ENCODE measurements around the gene SUSD1. TPM values are rescaled to one million over a fixed set of nuclear protein-coding genes. Genes with fewer than 3 reads are reported as not detected.
A peak's percentile ranks its signal among the peaks of the same experiment; 100 is the strongest.

SUSD1 gene
- total RNA-seq, 1 experiment from 2014 or later: 5.5 TPM

DNA sequence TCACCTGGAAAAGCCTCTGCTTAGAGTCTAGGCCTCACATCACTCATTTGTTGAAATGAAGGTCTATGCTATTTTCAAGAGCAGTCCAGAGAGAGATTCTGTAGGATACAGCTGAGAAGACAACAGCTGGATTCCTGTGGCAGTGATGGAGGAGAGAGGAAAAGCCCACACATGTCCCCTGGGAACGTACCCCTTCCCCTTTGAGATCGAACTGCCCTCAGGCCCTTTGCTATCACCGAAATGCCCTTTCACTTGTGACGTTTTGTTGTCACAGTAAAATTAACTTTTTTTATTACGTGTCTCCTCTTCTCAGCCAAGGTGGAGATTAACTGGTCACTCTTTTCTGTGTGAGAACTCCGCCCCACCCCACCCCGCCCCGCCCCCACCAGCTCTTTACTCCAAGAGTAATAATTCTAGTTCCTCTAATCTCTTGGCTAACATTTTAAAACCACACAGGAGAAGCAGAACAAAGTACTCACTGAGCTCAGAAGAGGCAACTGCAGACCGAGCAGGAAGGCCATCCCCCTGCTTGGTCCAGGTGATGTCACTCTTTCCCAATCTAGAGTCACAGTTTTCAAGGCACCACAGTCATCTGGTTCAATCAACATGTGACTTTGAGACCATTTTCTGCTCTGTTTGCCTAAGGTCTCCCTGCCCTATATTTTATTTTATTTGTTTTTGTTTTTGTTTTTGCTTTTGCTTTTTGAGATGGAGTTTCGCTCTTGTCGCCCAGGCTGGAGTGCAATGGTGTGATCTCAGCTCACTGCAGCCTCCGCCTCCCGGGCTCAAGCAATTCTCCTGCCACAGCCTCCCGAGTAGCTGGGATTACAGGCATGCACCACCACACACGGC is 105.6 kb downstream of the SUSD1 start:
- peak; percentile 49 for DNase-seq (ENCODE audit: low read depth)

DNA sequence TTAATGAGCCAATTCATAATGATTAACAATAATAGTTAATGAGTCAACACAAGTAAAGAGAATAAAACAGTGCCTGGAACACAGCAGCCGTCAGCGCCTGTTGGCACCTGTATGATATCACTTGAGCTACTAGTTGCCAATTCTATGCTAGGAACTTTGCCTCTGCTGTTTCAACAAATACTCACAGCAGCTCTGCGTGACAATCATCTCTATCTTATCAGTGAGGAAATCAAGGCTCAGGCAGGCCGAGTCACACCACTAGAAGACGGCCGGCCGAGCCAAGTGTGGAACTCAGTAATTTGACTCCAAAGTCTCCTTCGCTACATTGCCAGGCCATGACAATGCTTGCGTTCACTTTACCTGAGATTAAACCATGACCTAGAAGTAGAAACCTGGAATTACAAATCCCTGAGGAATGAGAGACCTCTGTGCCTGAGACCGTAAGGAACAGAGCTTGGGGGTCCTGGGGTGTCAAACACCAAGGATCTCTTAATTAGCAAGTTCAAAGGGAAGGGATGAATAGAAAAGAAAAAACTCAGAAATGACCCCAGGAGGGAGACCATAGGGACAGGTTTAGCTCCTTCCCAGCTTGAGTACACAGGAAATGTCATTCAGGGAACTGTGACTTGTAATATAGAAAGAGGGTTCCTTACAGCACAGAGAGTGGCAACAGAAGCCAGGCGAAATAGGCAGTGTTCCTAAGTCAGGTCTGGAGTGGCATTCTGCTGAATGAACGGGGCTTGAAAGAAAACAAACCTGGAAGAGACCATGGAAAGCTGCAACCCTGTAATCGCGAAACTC is 109.1 kb downstream of the SUSD1 start:
- DNase-seq (ENCODE audit: low read depth): no peak

DNA sequence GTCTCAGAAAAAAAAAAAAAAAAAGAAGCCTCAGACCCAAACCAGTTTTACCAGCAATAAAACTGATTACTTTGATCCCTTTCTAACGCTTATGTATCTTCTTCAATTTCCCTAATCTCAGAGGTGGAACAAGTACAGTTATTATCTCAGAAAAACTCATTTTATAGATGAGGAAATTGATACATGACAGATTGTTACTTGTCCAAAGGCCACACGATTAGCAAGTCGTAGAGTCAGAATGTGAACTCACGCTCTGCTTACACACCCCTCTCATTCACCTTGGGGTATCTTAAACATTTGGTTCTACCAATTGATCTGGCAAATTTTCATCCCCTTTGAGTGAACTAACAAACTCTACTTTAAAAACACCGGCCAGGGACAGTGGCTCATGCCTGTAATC is 110.2 kb downstream of the SUSD1 start:
- no peak for DNase-seq (ENCODE audit: low read depth)

DNA sequence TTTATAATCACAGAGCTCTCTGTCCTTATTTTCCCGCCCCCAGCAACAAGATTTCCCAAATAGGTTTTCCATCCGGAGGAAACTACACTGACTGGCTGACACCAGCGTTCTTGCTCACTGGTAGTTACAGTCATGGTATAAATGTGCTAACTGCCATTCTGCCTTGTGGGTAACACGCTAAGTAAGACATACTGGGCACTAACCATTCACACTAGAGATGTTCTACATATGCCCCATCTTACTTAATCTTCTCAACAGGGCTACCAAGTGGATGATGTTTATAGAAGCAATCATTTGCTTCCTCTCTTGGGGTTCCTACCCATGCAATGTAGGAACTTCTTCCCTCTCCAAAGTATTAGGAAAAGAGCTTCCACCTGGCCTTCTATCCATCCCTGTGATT is 111.5 kb downstream of the SUSD1 start:
- DNase-seq (ENCODE audit: low read depth): no peak

DNA sequence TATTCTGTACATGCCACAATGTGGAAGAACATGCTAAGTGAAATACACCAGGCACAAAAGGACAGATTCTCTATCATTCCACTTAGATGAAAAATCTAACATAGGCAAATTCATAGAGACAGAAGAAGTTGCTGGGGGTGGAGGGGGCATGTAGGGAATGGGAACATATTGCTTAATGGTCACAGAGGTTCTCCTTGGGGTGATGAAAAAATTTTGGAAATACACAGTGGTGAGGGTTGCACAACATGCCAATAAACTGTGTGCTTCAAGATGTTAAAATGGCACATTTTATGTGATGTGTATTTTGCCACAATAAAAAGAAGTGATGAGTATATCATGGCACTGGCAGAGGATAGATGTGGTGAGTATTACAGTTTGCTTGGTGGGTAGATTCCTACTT is 111.9 kb downstream of the SUSD1 start:
- peak; percentile 40 for DNase-seq (ENCODE audit: low read depth)

DNA sequence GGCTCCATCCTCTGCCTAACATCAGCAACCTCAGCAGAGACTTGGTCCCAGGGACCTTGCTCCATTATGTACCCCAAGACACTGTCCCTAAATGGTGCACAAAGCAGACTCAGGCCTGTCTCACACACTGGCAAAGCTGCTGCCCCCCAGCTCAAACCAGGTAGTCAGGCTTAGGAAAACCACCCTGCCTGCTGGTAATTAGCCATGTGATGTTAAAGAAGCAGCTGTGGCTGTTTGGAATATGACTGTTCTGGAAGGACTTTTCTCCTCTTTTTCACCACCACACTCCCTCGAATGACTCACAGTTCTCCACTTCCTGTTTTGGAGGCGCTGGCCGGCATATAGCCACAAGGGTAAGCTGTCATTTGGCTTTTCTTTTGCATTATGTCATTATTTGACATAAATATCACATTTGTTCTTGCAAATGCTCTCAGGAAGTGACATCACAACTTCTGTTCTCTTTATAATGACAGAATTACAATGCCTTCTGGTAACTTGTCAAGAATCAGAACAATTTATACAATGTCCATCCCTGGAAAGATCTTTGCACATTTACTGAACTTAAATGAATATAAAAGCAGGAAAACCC is 113.9 kb downstream of the SUSD1 start:
- DNase-seq (ENCODE audit: low read depth): peak; percentile 99

DNA sequence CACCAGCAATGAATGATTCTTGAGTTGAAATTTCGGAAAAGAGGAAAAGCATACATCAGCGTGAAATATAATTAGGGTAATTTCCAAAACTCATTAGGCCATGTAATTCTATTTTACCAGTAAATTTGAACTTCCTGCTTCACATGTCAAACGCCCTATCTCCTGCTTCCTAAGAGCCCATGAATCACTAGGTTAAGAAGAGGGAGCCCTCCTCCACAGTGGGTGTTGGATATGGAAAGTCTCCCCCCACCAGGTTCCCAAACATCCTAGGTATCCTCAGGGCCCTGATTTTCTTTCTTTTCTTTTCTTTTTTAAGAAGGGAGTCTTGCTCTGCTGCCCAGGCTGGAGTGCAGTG is 115.2 kb downstream of the SUSD1 start:
- DNase-seq (ENCODE audit: low read depth): no peak

DNA sequence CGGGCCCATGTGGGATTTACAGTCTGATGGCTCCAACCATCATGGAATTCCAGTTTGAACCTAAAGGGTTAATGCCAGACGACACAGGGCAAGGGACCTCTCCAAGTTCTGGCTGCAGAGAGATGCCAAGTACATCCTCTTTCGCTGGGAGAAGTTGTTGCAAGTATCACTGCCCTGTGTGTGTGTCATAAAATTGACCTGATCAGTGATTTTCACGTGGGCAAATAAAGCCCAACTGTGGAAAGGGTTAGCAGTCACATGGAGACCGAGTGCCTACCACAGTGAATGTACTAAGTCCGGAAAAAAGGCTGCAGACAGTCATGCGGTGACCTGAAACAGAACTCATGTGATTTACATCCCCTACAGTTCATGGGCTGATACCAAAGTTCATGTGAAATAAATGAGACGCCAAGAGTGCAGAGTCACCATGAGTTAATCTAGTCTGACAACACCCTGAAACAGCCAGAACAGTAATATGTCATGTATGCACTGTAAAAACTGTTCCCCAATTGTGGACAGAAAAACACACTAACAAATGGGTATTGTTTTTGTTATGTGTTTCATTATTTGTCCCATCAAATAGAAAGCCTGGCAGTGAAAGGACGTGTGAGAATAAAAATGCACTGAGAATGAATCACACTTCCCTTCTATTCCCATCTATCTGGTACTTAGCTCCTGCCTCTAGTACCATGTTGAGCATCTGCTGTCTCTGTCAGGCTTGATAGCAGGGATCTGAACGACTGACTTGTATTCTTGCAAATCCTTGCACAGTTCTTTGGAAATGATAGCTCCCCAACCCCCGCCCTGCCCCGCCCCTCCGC is 115.7 kb downstream of the SUSD1 start:
- DNase-seq (ENCODE audit: low read depth): peak; percentile 97

DNA sequence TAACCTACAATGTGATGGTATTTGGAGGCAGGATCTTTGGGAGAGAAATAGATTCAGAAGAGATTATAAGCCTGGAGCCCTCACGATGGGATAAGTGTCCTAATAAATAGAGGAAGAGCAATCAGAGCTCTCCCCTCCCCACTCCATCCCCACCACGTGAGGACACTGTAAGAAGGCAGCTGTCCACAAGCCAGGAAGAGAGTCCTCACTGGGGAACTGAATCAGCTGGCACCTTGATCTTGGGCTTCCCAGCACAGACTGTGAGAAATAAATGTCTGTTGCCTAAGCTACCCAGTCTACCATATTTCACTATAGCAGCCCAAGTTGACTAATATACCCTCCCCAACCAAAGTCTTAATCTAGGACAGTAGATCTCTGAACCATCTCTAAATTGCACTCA is 118.1 kb downstream of the SUSD1 start:
- peak; percentile 64 for DNase-seq (ENCODE audit: low read depth)

DNA sequence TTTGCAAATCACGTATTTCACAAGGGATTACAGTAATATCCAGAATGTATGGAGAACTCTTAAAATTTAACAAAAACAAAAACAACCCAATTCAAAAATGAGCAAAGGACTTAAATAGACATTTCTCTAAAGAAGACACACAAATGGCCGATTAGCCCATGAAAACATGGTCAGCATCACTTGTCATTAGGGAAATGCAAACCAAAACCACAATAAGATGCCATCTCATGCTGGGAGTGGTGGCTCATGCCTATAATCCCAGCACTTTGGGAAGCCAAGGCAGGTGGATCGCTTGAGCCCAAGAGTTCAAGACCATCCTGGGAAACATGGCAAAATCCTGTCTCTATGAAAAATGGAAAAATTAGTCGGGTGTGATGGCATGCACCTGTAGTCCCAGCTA is 120.2 kb downstream of the SUSD1 start:
- no peak for DNase-seq (ENCODE audit: low read depth)

DNA sequence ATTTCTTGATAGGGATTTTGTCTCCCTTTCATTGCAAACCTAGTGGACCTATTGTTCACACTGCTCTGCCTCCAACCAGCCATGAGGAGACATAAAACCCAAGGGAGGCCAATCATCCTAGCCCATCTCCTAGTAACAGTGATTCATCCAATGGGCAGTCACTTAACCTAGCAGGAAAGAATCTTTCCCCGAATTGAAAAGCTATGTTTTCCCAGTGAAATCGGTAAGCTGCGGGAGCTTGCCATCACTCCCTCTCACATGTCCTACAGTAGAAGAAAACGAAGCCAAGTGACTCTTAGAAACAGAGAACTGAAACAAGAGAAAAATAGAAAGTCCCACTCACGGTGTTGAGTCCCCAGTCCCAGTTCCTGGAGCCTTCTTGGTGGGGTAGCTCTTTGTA is 123.3 kb downstream of the SUSD1 start:
- peak; percentile 80 for DNase-seq (ENCODE audit: low read depth)

DNA sequence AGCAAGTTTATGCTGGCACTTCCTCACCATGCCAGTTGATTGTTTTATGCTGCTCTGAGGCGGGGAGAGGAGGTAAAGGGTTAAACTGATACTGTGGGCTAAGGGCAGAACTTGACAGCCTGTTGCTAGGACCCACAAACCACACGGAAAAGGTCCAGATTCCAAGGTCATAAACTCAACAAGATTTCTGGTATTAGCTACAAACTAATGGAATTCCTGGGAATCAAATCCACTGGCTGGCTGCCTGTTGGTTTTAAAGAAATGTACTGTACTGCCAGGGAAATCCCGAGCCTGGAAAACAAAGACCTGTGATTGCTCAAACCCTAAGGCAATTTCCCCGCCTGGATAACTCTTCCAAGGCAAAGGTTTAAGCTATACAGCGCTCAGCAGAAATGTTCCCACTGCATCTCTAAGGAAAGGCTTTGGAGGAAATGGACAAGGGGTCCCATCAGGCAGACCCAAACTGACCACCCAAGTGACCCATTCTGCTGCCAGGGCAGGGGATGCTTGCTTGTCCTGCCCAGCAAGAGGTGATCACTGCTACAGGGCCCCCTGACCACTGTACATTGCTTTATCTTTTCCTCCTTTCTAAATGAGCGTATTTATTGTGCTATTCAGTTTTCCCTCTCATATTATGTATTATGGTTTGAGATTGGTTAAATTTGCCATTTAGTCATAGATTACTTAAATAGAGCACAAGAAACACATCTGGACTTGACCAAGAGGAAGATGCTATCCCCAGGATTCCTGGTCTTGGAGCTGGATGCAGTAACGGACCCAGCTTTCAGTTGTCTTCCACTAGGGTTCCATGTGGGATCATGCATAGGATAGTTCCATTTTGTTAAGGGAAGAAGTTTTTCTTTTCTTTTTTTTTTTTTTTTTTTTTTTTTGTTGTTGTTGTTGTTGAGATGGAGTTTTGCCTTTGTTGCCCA is 124.3 kb downstream of the SUSD1 start:
- peak; percentile 98 for DNase-seq (ENCODE audit: low read depth)

DNA sequence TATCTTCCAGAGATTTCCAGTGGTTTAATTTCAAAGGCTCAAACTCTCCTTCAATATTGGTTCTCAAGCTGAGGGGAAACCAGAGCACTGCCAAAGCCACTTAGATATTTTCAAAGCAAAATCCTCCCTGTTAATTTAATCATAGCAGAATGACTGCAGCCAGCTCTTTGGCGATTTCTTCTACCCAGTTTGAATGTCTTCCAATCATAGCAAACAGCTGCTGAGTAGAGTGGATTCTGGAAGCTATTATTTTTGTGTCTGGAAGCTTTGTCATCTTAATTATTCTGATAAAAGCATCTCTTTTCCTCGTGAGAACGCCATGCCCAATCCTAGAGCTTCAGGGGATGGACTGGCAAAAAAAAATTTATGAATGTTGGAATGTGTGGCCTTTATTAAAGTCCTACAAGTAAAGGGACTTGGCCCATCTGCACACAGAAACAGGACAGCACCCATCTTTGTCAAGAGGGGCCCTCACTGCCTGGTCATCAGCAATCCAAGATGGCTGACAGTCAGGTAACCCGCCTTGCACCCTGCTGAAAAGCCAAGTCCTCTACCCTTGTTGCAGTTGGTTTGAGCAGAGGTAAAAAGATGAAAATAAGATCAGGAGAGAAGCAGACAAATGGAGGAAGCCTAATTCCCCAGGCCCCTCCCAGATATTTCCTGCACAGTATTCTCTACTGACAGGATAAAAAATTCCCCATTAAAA is 125.1 kb downstream of the SUSD1 start:
- DNase-seq (ENCODE audit: low read depth): peak; percentile 64

DNA sequence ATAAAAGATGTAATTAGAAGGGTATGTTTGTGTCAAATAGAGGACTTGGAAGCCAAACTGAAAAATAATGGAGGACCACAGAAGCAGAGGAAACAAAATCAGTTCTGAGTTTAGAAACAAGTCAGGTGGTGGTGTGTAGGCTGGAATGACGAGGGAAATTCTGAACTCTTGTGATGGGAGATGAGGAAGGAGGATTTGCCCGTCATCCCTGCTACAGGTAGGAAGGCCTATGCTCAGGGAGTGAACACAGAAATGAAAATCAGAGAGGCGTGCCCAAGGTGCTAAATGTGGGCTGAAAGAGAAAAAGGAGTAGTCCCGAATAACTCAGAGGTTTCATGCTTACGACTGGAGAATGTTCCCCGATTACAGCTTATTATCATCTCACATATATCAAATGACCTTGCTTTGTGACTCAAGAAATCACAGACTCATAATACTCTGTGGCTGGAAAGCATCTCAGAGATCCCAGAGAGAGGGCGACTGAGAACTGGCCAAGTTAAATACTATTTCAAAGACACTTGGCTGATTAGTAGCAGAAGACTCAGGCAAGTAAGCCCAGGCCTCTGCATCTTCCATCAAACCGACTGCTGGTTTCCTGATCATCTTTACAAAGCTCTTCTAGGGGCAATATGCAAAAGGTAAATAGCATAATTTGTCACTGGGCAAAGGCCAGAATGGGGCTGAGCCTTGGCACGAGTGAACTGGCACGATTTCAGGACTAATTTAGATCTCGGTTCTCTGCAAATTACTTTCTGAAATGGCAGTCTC is 126.0 kb downstream of the SUSD1 start:
- DNase-seq (ENCODE audit: low read depth): peak; percentile 90

DNA sequence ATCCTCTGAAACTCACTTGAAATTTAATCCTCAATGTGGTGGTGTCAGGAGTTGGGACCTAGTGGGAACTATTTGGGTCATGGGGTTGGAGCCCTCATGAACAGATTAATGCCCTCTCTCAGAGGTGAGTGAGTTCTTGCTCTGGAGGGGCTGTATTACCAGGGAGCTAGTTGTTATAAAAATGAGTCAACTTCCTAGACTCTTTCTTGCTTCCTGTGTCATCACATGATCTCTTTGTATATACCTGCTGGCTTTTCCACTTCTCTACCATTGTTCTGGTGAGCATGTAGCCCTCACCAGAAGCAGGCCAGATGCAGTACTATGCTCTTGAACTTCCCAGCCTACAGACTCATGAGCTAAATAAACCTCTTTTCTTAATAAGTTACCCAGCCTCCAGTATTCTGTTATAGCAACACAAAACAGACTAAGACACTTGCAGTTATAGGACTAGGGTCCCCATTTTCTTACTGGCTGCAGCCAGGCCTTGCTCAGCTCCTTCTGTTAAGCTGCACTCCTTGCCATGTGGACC is 127.5 kb downstream of the SUSD1 start:
- no peak for DNase-seq (ENCODE audit: low read depth)

DNA sequence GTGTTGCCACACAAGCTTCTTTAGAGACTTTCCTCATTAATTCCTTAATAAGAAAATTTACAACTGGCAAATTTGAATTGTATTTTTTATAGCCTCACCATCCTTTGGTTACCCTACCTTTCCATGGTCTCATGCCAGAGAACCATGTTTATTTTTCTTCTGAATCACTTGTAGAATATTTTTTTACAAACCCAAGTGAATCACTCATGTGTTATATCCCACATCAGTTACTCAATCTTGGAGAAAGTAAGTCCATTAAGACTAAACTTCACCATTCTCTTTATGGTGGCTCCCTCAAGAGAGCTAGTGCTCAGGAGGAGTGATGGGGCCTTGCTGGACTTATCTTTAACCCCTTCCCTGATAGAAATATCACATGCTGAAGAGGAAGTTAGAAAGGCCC is 128.9 kb downstream of the SUSD1 start:
- DNase-seq (ENCODE audit: low read depth): peak; percentile 91

DNA sequence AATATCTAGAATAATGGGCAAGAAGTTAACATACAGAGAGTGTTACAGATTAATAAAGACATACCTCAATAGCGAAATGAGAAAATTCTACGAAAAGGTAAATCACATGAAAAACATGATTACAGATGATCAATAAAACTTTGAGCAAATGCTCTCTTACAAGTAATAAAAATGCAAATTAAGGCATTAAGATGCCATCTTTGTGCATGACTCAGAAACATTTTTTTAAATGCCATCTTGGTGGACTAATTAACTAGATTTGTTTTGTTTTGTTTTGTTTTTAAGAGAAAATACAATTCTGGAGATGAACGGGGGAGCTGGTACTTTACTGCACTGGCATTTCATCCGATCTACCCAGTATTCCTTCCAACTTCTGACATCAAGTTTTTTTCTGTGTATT is 130.2 kb downstream of the SUSD1 start:
- no peak for DNase-seq (ENCODE audit: low read depth)

DNA sequence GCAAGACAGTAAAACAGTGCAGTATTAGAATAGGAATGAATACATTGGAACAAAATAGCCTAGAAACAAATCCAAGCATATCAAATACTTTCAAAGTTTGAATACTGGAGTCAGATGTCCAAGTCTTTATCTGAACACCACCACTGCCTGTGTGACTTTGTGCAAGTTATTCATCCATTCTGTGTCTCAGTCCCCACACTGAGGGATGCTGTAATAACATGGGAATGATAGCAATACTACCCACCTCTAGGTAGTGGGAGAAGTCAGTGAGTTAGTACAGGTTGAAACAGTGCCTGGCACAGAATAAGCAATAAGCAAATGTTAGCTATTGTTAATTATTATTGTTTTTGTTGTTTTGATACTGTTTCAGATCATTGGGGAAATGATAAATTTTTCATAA is 130.9 kb downstream of the SUSD1 start:
- no peak for DNase-seq (ENCODE audit: low read depth)

DNA sequence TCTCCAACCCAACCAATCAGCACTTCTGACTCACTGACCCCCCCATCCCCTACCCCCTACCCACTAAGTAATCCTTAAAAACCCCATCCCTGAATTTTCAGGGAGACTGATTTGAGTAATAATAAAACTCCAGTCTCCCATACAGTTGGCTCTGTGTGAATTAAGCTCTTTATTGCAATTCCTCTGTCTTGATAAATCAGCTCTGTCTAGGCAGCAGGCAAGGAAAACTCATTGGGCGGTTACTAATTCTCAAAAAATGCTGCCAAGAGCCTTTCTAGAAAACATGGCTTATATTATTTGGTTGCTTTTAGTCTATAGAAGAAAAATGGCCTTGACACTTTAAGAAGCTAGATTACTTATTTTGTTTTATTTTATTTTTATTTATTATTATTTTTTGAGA is 131.7 kb downstream of the SUSD1 start:
- no peak for DNase-seq (ENCODE audit: low read depth)
